Measurements from ENCODE around the gene RPTOR.

- TF ChIP-seq POLR2A (IDR thresholded peaks at IDR 0.05; ENCODE audit: low read length) (no peak), GATA1 (IDR thresholded peaks at IDR 0.05; ENCODE audit: low read depth, low read length) (no peak)
These were observed 98.9 kb downstream of the RPTOR start for GRCh38 chr17:80643326-80644099.

All from erythroblast (primary cell).